ENCODE measurements around the gene HOXD13.

The HOXD13 gene

DNA sequence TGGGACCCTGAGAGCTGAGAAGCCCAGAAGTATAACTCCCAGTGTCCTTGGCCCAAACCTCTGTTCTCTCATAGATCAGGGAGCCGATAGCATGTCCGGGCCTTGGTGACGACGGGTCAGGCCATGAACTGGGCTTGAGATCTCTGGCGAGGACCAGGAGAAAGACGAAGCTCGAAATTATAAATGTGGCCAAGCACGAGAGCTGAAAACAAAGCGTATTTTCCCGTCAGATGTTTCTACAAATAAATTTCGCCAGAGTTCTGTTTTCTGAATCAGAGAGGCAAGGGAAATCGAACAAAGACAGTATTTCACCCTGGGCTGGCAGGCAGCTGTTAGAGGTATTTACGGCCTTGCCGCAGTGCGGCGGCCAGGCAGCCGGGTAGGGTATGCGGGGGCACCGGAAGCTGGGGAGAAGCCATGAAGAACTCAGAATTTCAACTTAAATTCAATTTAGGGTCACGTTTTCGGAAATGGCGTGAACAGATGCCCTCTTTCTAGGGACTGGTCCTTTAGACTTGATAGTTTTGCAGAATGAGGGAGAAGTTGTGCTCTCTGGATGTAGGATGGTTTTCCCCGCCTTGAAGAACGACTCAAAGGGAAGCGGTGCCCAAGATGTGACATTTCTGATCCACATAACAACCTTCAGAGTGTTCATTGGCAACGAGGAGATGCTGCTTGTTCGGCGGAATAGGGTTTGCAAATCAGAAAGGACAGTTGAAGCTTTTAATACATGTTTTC is 46.6 kb downstream of the HOXD13 start:
- no peak overlapping the region for H3K4me3 ChIP-seq (ENCODE audit: low read length)
- no peak for DNase-seq (ENCODE audit: low read depth, low spot score)

DNA sequence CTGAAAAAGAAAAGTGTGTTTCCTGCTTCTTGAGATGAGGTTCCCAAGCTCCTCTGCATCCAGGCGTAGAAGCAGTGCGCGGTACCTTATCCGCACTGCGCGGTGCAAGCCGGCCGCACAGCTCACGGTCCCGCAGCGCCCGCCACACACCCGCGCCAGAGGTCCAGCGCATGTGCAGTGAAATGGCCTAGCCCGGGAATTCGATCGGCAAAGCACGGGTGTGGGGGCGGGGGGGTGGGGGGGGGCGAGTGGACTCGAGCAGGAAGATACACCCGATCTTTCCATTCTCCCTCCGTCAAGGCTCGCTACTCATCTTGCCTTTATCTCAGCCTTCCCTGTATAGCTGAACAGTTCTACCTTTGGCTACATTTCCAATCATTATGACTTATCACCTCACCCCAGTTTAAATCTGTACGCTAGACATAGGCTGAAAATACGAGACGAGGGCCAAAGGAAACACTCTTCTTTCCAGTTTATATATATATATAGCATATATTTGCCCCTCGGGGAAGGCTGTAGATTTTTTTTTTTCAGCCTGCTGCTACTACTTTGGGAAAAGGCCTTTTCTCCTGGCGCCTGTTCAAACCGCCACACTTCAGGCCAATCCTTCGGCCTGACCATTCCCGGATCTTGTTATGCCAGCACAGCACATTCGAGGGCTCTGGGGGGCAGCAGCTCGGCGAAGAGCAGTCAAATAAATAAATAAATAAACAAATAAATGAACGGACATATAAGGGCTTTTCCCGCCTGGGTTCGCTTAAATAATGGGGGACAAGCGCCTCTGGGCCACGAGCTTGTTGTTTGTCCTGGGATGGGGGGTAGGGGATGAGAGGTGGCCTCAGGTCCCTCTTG is 47.4 kb downstream of the HOXD13 start:
- no peak for DNase-seq (ENCODE audit: low read depth, low spot score)
- peak overlapping the region; percentile 49 for H3K4me3 ChIP-seq (ENCODE audit: low read length)

DNA sequence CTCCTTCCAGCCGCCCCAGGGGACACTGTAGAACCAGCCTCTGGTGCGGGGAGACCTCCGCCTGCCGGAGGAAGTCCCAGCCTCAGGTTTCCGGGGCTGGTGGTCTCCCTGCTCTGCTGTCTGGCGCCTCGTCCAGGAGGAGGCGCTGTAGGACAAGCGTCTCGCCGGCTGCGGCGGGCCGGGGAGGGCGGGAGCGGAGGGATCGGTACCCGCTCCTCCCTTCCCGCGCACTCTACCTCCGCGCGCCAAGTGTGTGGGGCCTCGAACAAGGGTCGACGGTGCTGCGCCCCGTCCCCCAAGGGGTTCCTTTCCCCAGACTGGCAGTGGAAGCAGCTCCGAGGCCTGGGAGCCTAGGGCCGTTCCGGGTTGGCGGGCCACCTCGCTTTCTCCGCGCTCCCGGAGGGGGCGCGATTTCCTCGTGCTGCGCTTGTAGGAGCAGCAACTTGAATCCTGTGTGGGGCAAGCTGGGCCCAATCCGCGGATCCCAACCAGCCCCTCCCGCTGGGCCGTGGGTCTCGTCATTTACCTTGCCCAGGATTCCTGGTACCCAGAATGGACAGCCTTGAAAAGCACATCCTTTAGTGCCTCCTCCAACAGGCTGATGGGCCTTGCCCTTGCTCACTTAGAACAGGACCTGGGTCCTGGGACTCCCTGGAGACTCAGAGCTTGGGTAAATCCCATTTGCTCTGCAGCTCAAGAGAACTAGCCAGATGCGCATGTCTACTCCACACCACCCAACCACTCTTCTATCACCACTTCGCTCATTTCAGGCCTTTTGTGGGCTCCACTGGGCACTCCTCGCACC is 48.2 kb downstream of the HOXD13 start:
- peak overlapping the region; percentile 49 for H3K4me3 ChIP-seq (ENCODE audit: low read length)
- DNase-seq (ENCODE audit: low read depth, low spot score) = peak; percentile 80

GRCh38 chr2:176142281-176142680 is 49.8 kb downstream of the HOXD13 start:
- no peak overlapping the region for H3K4me3 ChIP-seq (ENCODE audit: low read length)
- no peak for DNase-seq (ENCODE audit: low read depth, low spot score)

Measured in Jurkat, Clone E6-1 (cell line).